ENCODE results near the gene PALLD. TPM values are rescaled to one million over a fixed set of nuclear protein-coding genes. Genes with fewer than 3 reads are reported as not detected.
A peak's percentile ranks its signal among the peaks of the same experiment; 100 is the strongest.

Gene PALLD
- total RNA-seq, 4 donors from 2014 or later = 1,903 to 3,507 (median 2,130) TPM

- 93% methylated on average over 3 of the region's 3 CpGs for WGBS
- H3K4me1 ChIP-seq = peaks cover 0 to 9% (median 2%) of the 10 kb centered on the region in 4 donors
- no peaks in the 10 kb centered on the region for H3K9me3 ChIP-seq
- no peaks in the 10 kb centered on the region for H3K36me3 ChIP-seq
- no peaks in the 10 kb centered on the region for H3K27me3 ChIP-seq
- DNase-seq (ENCODE audit: extremely low spot score) = no peak
- TF ChIP-seq EP300 (IDR thresholded peaks at IDR 0.05) = no peak
- TF ChIP-seq POLR2AphosphoS5 (IDR thresholded peaks at IDR 0.05) = no peak
- TF ChIP-seq CTCF (IDR thresholded peaks at IDR 0.05) = no peak
- TF ChIP-seq POLR2A (IDR thresholded peaks at IDR 0.05; ENCODE audit: low read depth) = no peak
- intact Hi-C loops (cut with DNase I) = no loop called here
- no peak overlapping the region for H3K4me3 ChIP-seq
- H3K27ac ChIP-seq (replicated peaks in 1 of 4) = no peak overlapping the region
These were observed 246.3 kb downstream of the PALLD start for GRCh38 chr4:168743131-168743530.

- 77% methylated on average over 3 of the region's 3 CpGs for WGBS
- intact Hi-C loops (cut with DNase I) = no loop called here
- TF ChIP-seq POLR2AphosphoS5 (IDR thresholded peaks at IDR 0.05) = no peak
- no peak for TF ChIP-seq POLR2A (IDR thresholded peaks at IDR 0.05; ENCODE audit: low read depth)
- no peak for TF ChIP-seq EP300 (IDR thresholded peaks at IDR 0.05)
- TF ChIP-seq CTCF (IDR thresholded peaks at IDR 0.05) = no peak
- DNase-seq (ENCODE audit: extremely low spot score) = no peak
- no peak overlapping the region for H3K4me3 ChIP-seq
- no peaks in the 10 kb centered on the region for H3K27me3 ChIP-seq
- no peaks in the 10 kb centered on the region for H3K9me3 ChIP-seq
- H3K4me1 ChIP-seq = peaks cover 0 to 9% (median 2%) of the 10 kb centered on the region in 4 donors
- no peaks in the 10 kb centered on the region for H3K36me3 ChIP-seq
- H3K27ac ChIP-seq (replicated peaks in 1 of 4) = peak overlapping the region in 1 of 4 donors; percentile 10
These were observed 246.7 kb downstream of the PALLD start for GRCh38 chr4:168743601-168744000.

GRCh38 chr4:168744021-168744420 is 247.2 kb downstream of the PALLD start:
- Histone ChIP-seq H3K27me3 (no peaks in the 10 kb centered on the region), H3K4me1 (peaks cover 0 to 9% (median 2%) of the 10 kb centered on the region in 4 donors), H3K4me3 (no peak overlapping the region), H3K9me3 (no peaks in the 10 kb centered on the region), H3K27ac (replicated peaks in 1 of 4) (peak overlapping the region in 1 of 4 donors; percentile 10), H3K36me3 (no peaks in the 10 kb centered on the region)
- DNase-seq (ENCODE audit: extremely low spot score) = no peak
- TF ChIP-seq POLR2AphosphoS5 (IDR thresholded peaks at IDR 0.05) = no peak
- TF ChIP-seq POLR2A (IDR thresholded peaks at IDR 0.05; ENCODE audit: low read depth) = no peak
- no peak for TF ChIP-seq EP300 (IDR thresholded peaks at IDR 0.05)
- no peak for TF ChIP-seq CTCF (IDR thresholded peaks at IDR 0.05)
- WGBS = 76% methylated on average over 5 of the region's 5 CpGs
- intact Hi-C loops (cut with DNase I) = no loop called here

DNA sequence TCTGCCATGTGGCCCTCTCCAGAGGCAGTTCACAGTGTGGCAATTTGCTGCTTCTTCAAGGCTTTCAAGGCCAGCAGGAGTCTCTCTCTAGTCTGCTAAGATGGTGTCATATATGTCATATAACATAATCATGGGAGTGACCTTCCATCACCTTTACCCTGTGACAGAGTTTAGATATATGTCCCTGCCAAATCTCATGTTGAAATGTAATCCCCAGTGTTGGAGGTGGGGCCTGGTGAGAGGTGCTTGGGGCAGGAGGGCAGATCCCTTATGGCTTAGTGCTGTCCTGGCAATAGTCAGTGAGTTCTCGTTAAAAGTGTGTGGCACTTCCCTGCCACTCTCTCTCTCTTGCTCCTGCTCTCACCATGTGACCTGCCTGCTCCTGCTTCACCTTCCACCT is 252.0 kb downstream of the PALLD start:
- no peaks in the 10 kb centered on the region for H3K36me3 ChIP-seq
- intact Hi-C loops (cut with DNase I) = loop anchor here (5.0 kb wide), 1 partner anchor 33 kb away; no protein-coding TSS in a partner anchor
- H3K4me3 ChIP-seq = no peak overlapping the region
- peaks cover 2 to 11% (median 8%) of the 10 kb centered on the region in 4 donors for H3K4me1 ChIP-seq
- no peak for DNase-seq (ENCODE audit: extremely low spot score)
- no peak for TF ChIP-seq CTCF (IDR thresholded peaks at IDR 0.05)
- TF ChIP-seq EP300 (IDR thresholded peaks at IDR 0.05) = no peak
- no peak for TF ChIP-seq POLR2A (IDR thresholded peaks at IDR 0.05; ENCODE audit: low read depth)
- no peak for TF ChIP-seq POLR2AphosphoS5 (IDR thresholded peaks at IDR 0.05)
- no peaks in the 10 kb centered on the region for H3K27me3 ChIP-seq
- H3K27ac ChIP-seq (replicated peaks in 1 of 4) = no peak overlapping the region
- H3K9me3 ChIP-seq = no peaks in the 10 kb centered on the region
- WGBS = 86% methylated on average over 1 of the region's 1 CpG
